HG03457 (cell line): ENCODE measurements around the gene TAF9.
"Not testable (repeated sequence)": the region's sequence is repeated elsewhere in the genome, so short reads cannot be mapped to it uniquely, and the experiment has no call there.

ENCODE experiments used
- ATAC-seq: cut with Tn5 transposase; IDR thresholded peaks from one replicate; pipeline ENCODE4 v1.9.1; 2021; ENCODE audit warnings: moderate number of reproducible peaks; ENCODE audit not compliant: unreplicated experiment

Gene TAF9

DNA sequence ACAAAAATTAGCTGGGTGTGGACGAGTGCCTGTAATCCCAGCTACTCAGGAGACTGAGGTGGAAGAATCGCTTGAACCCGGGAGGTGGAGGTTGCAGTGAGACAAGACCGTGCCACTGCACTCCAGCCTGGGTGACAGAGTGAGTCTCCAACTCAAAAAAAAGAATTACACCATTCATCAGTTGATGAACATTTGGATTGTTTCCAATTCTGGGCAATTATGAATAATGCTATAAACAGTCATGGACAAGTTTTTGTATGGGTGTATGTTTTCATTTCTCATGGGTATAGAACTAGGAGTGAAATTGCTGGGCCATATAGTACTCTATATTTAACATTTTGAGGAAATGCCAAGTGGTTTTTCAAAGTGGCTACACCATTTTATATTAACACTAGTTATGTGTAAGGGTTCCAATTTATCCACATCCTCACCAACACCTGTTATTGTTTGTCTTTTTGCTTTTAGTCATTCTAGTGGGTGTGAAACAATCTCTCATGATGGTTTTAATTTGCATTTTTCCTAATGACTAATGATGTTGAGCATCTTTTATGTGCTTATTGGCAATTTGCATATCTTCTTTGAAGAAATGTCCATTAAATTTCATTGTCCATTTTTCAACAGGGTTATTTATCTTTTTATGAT is 27.7 kb downstream of the TAF9 start:
- ATAC-seq = no peak

DNA sequence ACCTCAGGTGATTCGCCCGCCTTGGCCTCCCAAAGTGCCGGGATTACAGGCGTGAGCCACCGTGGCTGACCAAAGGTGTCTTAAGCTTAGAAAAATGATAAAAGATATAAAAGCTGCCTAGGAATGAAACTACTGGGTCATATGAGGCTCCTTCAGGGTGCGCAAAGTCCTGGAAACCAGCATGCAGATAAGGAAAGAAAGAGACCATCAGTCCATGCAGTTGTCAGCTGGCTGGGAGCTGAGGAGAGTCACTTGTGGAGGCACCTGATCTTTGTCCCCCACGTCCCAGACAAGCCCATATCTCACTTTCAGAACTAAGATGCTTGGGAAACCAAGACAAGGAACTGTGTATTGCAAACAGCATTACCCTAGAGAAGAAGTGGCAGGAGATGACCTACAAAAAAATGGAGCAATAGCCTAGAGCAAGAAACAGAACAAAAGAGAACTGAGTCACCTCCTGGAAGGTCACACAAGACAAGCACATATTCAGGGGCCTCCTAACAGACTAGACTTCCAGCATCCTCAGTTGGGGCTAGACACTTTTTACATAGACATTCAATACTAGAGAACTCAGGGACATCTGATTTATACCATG is 33.9 kb downstream of the TAF9 start:
- no peak for ATAC-seq

DNA sequence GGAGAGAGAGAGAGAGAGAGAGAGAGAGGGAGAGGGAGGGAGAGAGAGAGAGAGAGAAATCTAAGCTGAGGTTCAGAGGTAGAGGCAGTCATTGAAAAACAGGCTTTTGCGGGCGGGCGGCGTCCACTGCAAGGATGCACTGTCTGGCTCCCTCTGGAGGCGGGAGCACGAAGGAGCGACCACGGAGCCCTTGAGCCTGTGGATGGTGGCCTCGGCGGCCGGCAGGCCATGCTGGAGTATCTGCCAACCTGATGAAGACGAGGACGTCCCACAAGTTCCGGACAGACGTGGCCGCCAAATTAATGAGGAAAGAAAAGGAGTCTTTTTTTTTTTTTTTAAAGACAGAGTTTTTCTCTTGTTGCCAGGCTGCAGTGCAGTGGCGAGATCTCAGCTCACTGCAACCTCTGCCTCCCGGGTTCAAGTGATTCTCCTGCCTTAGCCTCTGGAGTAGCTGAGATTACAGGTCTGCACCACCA is 34.5 kb downstream of the TAF9 start:
- peak; percentile 48 for ATAC-seq

DNA sequence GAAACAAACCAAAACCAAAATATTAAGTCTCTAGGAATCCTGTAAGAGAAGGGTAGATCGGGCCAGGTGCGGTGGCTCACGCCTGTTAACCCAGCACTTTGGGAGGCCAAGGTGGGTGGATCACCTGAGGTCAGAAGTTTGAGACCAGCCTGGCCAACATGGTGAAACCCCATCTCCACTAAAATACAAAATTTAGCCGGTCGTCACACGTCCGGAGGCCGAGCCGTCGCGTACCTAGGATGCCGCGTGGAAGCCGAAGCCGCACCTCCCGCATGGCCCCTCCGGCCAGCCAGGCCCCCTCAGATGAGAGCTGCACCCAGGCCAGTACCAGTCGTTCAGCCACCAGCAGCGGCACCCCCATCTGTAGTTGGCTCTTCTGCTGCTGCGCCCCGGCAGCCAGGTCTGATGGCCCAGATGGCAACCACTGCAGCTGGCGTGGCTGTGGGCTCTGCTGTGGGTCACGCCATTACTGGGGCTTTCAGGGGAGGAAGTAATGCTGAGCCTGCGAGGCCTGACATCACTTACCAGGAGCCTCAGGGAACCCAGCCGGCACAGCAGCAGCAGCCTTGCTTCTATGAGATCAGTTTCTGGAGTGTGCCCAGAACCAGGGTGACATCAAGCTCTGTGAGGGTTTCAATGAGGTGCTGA is 35.5 kb downstream of the TAF9 start:
- not testable (repeated sequence) for ATAC-seq

DNA sequence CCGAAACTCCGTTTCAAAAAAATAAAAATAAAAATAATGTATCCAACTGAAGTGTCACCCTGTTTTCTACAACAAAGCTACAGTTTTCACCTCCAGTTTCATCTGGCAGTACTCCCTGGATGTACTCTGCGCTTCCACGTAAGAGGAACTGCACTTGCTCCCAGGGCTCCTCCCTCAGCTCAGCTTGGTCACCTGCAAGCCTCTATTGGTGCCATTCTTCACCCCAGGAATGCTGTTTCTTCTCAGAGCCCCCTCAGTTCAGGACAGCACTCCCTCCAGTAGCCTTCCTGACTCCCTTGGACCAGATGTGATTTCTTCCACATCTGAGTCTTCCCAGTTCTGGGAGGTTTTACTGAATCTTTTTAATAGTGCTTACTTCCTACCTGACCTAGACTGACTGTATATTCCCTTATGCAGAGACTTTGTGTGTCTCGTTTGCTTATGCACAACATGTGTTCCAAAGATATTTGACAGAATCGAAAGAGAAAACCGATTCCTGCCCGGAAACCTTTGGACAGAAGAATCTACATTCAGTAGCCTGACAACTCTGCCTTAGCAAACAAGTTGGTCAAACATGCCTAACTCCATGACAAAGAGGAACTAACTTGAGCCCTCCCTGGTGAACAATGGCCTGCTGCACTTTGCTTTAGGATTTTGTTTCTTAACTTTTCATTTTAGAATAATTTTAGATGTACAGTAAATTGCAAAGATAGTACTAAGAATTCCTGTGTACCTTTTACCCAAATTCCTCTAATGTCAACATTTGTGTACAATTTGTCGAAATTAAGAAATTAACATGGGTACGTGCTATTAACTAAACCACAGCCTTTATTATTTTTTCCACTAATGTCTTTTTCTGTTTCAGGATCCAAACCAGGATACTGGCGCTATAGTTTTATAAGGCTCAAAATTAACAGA is 37.5 kb downstream of the TAF9 start:
- ATAC-seq = no peak

DNA sequence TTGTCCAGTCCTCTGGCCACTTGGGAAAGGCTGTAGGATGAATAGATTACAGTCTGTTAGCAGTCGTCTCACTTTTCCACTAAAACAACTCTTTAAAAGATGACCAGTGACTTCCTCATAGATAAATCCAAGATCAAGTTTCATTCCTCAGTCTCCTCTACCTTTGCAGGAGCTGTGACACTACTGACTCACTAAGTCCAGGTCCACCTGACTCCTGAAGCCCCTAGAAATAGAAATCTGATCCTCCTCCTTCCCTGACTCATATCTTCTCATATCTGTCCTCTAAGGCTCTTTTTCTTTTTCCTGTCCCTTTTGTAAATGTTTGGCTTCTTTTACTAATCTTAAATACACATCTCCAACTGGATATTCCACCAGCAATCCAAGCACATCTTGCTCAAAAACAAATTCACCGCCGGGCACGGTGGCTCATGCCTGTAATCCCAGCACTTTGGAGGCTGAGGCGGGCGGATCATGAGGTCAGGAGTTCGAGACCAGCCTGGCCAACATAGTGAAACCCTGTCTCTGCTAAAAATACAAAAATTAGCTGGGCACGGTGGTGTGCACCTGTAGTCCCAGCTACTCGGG is 39.3 kb downstream of the TAF9 start:
- no peak for ATAC-seq

DNA sequence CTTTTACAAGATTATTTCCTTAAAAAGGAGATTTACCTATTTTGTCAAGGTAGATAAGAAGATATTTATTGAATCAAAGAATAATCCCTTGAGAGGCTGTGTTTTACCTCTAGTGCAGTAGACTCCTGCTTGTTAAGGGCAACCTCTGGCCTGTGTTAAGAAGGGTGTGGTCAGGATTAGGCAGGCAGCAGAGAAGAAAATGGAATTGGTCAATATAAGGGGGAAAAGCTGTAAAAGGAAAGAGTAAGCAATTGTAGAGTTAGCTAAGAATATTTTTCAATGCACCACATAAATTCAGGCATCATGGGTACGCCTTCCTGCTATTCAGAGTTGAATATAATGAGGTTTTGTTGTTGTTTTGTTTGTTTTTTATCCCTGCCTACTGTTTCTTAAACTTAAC is 43.0 kb downstream of the TAF9 start:
- ATAC-seq = no peak

DNA sequence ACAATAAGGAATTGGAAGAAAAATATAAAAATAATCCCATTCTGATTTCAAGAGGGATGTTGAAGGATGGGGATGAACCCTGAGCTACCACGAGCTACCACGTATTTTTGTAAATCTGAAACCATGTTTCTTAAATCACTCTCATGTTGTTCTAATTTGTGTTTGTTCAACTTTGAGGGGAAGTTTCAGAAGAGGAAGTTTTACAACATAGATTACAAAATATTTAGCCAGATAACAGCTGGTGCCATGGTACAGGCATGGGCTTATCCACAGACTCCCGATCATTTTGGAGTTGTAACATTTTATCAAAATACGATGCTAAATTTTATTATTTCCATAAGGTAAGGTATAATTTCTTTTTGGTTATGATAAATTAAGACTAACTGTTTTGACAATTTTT is 51.9 kb downstream of the TAF9 start:
- no peak for ATAC-seq

DNA sequence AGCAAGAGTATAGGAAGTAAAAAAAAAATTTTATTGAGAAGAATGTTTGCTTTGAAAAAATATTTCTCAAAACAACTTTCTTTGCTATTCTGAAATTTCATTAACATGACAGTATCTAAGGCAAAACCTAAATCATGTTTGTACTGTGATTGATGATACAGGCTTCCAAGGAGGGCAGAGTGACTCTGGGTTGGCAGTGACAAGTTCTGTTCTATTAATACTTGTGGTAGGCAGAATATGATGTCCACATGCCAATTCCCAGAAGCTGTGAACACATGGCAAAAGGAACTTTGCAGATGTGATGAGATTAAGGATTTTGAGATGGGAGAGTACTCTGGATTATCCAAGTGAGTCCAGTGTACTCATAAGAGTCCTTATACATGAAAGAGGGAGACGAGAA is 53.3 kb downstream of the TAF9 start:
- no peak for ATAC-seq
